Endothelial cell of umbilical vein (primary cell): Measurements from ENCODE around the gene PALB2.

Experiments used
- EZH2 ChIP-seq: IDR thresholded peaks from 2 replicates; pipeline ENCODE4 v1.6.1; 2012; ENCODE audit warnings: borderline replicate concordance, low read depth, mild to moderate bottlenecking, moderate library complexity, low read length, inconsistent platforms; ENCODE audit not compliant: severe bottlenecking
- JUN ChIP-seq: IDR thresholded peaks from 2 replicates; pipeline ENCODE4 v1.6.1; 2011; ENCODE audit warnings: borderline replicate concordance, low read depth; ENCODE audit not compliant: insufficient read length, insufficient read depth
- MAX ChIP-seq: IDR thresholded peaks from 2 replicates; pipeline ENCODE4 v1.6.1; 2011; ENCODE audit not compliant: insufficient read depth, insufficient read length
- MYC ChIP-seq: IDR thresholded peaks from one replicate; pipeline ENCODE4 v1.6.1; 2011; ENCODE audit warnings: mild to moderate bottlenecking, low read depth, low read length
- POLR2A ChIP-seq: IDR thresholded peaks from 2 replicates; pipeline ENCODE4 v1.6.1; 2012; ENCODE audit warnings: low read depth, mild to moderate bottlenecking, control low read depth, low read length
- POLR2AphosphoS5 ChIP-seq: IDR thresholded peaks from 2 replicates; pipeline ENCODE4 v1.6.1; 2012; ENCODE audit warnings: low read depth, mild to moderate bottlenecking, control low read depth, low read length, moderate library complexity; ENCODE audit not compliant: insufficient read depth
- TF ChIP-seq, protein P1 (sequence below), 2 donors: IDR thresholded peaks; 1 replicate in 1 of 2; 2 replicates in 1 of 2; pipeline ENCODE4 v1.5.1; 2011; ENCODE audit warnings: low read length in 2 of 2, mild to moderate bottlenecking in 2 of 2, moderate library complexity in 2 of 2, control low read depth in 1 of 2, inconsistent platforms in 1 of 2, low read depth in 1 of 2; ENCODE audit not compliant: insufficient read depth in 1 of 2; ENCODE audit errors: extremely low read depth in 1 of 2

- TF ChIP-seq, protein P1, sequence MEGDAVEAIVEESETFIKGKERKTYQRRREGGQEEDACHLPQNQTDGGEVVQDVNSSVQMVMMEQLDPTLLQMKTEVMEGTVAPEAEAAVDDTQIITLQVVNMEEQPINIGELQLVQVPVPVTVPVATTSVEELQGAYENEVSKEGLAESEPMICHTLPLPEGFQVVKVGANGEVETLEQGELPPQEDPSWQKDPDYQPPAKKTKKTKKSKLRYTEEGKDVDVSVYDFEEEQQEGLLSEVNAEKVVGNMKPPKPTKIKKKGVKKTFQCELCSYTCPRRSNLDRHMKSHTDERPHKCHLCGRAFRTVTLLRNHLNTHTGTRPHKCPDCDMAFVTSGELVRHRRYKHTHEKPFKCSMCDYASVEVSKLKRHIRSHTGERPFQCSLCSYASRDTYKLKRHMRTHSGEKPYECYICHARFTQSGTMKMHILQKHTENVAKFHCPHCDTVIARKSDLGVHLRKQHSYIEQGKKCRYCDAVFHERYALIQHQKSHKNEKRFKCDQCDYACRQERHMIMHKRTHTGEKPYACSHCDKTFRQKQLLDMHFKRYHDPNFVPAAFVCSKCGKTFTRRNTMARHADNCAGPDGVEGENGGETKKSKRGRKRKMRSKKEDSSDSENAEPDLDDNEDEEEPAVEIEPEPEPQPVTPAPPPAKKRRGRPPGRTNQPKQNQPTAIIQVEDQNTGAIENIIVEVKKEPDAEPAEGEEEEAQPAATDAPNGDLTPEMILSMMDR (IDR thresholded peaks at IDR 0.05; ENCODE audit: extremely low read depth in 1 of 2, insufficient read depth in 1 of 2, low read depth in 1 of 2, low read length in 2 of 2): no peak
- no peak for TF ChIP-seq POLR2AphosphoS5
- no peak for TF ChIP-seq POLR2A
- TF ChIP-seq MYC: no peak
- TF ChIP-seq EZH2: no peak
- no peak for TF ChIP-seq MAX
- TF ChIP-seq JUN: no peak
Measured at GRCh38 chr16:23663918-23664317, 22.8 kb upstream of the PALB2 start.
